PC-9 (cell line): ENCODE measurements around the gene VN1R5. TPM values are rescaled to one million over a fixed set of nuclear protein-coding genes. Genes with fewer than 3 reads are reported as not detected.

ENCODE experiments used
- BruUV-seq: library from RNA; stranded (reverse); fragments of 400-500 nt; replicated peaks from 2 replicates; lab custom pipeline; 2021; lab: Mats Ljungman, UMichigan
- CTCF ChIA-PET: fragments of 300-600 bp; sonication (Branson Sonifier 250); formaldehyde crosslinking; loops from one replicate; lab custom pipeline; 2022; ENCODE audit warnings: antibody characterized with exemption; lab: Charles Lee
- POLR2A ChIA-PET: fragments of 300-600 bp; sonication (Branson Sonifier 250); formaldehyde crosslinking; loops from one replicate; lab custom pipeline; 2022; ENCODE audit warnings: antibody characterized with exemption; ENCODE audit not compliant: unreplicated experiment; lab: Charles Lee
- DNase-seq, 2 experiments: peaks; one replicate each; pipeline versions ENCODE4 v3.0.0 to v3.0.0-alpha.2; 2015 to 2022; ENCODE audit warnings: mixed read lengths in 1 of 2
- H2AFZ ChIP-seq: fragments of 200-600 bp; sonication (generic); 2 replicates; pipeline ENCODE4 v1.8.1; 2017; ENCODE audit warnings: antibody characterized with exemption
- H3F3A ChIP-seq: fragments of 200-600 bp; sonication (generic); 2 replicates; pipeline ENCODE4 v1.8.1; 2017; ENCODE audit warnings: antibody characterized with exemption, mild to moderate bottlenecking, low read depth; ENCODE audit not compliant: insufficient read depth
- H3K27ac ChIP-seq: fragments of 200-600 bp; sonication (generic); 2 replicates; pipeline ENCODE4 v1.6.1; 2016; ENCODE audit warnings: mixed run types
- H3K27me3 ChIP-seq: fragments of 200-600 bp; sonication (generic); 2 replicates; pipeline ENCODE4 v1.6.1; 2016; ENCODE audit warnings: low read depth, mixed run types; ENCODE audit not compliant: insufficient read depth
- H3K36me3 ChIP-seq: fragments of 200-600 bp; sonication (generic); 2 replicates; pipeline ENCODE4 v1.6.1; 2016; ENCODE audit warnings: low read depth, mixed run types
- H3K4me1 ChIP-seq: fragments of 200-600 bp; sonication (generic); replicated peaks from 2 replicates; pipeline ENCODE4 v1.6.1; 2016; ENCODE audit warnings: mixed run types; ENCODE audit not compliant: insufficient read depth
- H3K4me2 ChIP-seq: fragments of 200-600 bp; sonication (generic); 2 replicates; pipeline ENCODE4 v1.6.1; 2017; ENCODE audit warnings: mixed run types
- H3K4me3 ChIP-seq: fragments of 200-600 bp; sonication (generic); 2 replicates; pipeline ENCODE4 v1.6.1; 2016; ENCODE audit warnings: mixed run types
- H3K79me2 ChIP-seq: fragments of 200-600 bp; sonication (generic); 2 replicates; pipeline ENCODE4 v1.6.1; 2017; ENCODE audit warnings: low read depth, mixed run types
- H3K9me2 ChIP-seq: fragments of 200-600 bp; sonication (generic); 2 replicates; pipeline ENCODE4 v1.8.1; 2017; ENCODE audit warnings: mild to moderate bottlenecking; ENCODE audit not compliant: insufficient read depth
- H3K9me3 ChIP-seq: fragments of 200-600 bp; sonication (generic); 2 replicates; pipeline ENCODE4 v1.8.1; 2016; ENCODE audit warnings: low read depth; ENCODE audit not compliant: insufficient read depth
- H4K20me1 ChIP-seq: fragments of 200-600 bp; sonication (generic); 2 replicates; pipeline ENCODE4 v1.8.1; 2017; ENCODE audit not compliant: insufficient read depth
- CTCF ChIP-seq: fragments of 200-600 bp; sonication (generic); conservative IDR thresholded peaks from 2 replicates; pipeline ENCODE4 v1.6.1; 2017; ENCODE audit warnings: mixed run types, antibody characterized with exemption, mild to moderate bottlenecking, moderate library complexity
- EZH2 ChIP-seq: fragments of 200-600 bp; sonication (generic); IDR thresholded peaks from 2 replicates; pipeline ENCODE4 v1.8.0; 2017; ENCODE audit warnings: antibody characterized with exemption, low read depth
- intact Hi-C: fragments of 100-400 bp; cut with micrococcal nuclease; formaldehyde crosslinking; loops from one replicate; pipeline ENCODE4 v1.10.0; 2022; ENCODE audit not compliant: unreplicated experiment
- total RNA-seq: library from RNA; stranded (reverse); gene quantifications from 2 replicates; pipeline ENCODE4 v1.2.3, GENCODE V29; 2021

Gene VN1R5
- total RNA-seq, 1 experiment from 2014 or later: not detected

GRCh38 chr1:247300491-247301175, 44.8 kb downstream of the VN1R5 start:
- Histone ChIP-seq H3K4me2 (no peak overlapping the region), H3K36me3 (no peaks in the 10 kb centered on the region), H4K20me1 (no peaks in the 10 kb centered on the region), H3K9me3 (no peaks in the 10 kb centered on the region), H3K27ac (no peak overlapping the region), H3K79me2 (no peaks in the 10 kb centered on the region), H3F3A (no peaks in the 10 kb centered on the region), H3K27me3 (no peaks in the 10 kb centered on the region), H2AFZ (no peak overlapping the region), H3K4me1 (no peaks in the 10 kb centered on the region), H3K4me3 (no peak overlapping the region), H3K9me2 (no peaks in the 10 kb centered on the region)
- intact Hi-C loops: no loop called here
- DNase-seq: no peak
- CTCF ChIA-PET: no interaction called here
- no TSS peak for BruUV-seq
- POLR2A ChIA-PET: no interaction called here
- no peak for TF ChIP-seq EZH2

- Histone ChIP-seq H3K36me3 (no peaks in the 10 kb centered on the region), H3K4me2 (no peak overlapping the region), H3K79me2 (no peaks in the 10 kb centered on the region), H3K9me2 (no peaks in the 10 kb centered on the region), H3K9me3 (no peaks in the 10 kb centered on the region), H3K4me1 (no peaks in the 10 kb centered on the region), H3F3A (no peaks in the 10 kb centered on the region), H4K20me1 (no peaks in the 10 kb centered on the region), H3K4me3 (no peak overlapping the region), H3K27me3 (no peaks in the 10 kb centered on the region), H3K27ac (no peak overlapping the region), H2AFZ (no peak overlapping the region)
- no peak for TF ChIP-seq EZH2
- TF ChIP-seq CTCF: no peak
- POLR2A ChIA-PET: no interaction called here
- no peak for DNase-seq
- BruUV-seq: no TSS peak
- intact Hi-C loops: no loop called here
- CTCF ChIA-PET: no interaction called here
These were observed 45.3 kb downstream of the VN1R5 start for GRCh38 chr1:247301176-247301540.

GRCh38 chr1:247303216-247303615, 47.3 kb downstream of the VN1R5 start:
- DNase-seq: no peak
- H3K79me2 ChIP-seq: no peaks in the 10 kb centered on the region
- H3K4me3 ChIP-seq: no peak overlapping the region
- CTCF ChIA-PET: no interaction called here
- no peaks in the 10 kb centered on the region for H3K36me3 ChIP-seq
- H2AFZ ChIP-seq: no peak overlapping the region
- POLR2A ChIA-PET: no interaction called here
- no peaks in the 10 kb centered on the region for H3F3A ChIP-seq
- BruUV-seq: no TSS peak
- intact Hi-C loops: no loop called here
- H4K20me1 ChIP-seq: no peaks in the 10 kb centered on the region
- no peaks in the 10 kb centered on the region for H3K4me1 ChIP-seq
- H3K4me2 ChIP-seq: no peak overlapping the region
- no peaks in the 10 kb centered on the region for H3K9me2 ChIP-seq
- TF ChIP-seq EZH2: no peak
- no peak overlapping the region for H3K27ac ChIP-seq
- no peaks in the 10 kb centered on the region for H3K9me3 ChIP-seq
- H3K27me3 ChIP-seq: no peaks in the 10 kb centered on the region

- POLR2A ChIA-PET: no interaction called here
- intact Hi-C loops: no loop called here
- H3K4me1 ChIP-seq: no peaks in the 10 kb centered on the region
- BruUV-seq: no TSS peak
- no peaks in the 10 kb centered on the region for H3K9me2 ChIP-seq
- CTCF ChIA-PET: no interaction called here
- no peaks in the 10 kb centered on the region for H3F3A ChIP-seq
- no peak overlapping the region for H3K4me2 ChIP-seq
- no peaks in the 10 kb centered on the region for H3K9me3 ChIP-seq
- no peaks in the 10 kb centered on the region for H3K79me2 ChIP-seq
- H3K36me3 ChIP-seq: no peaks in the 10 kb centered on the region
- TF ChIP-seq EZH2 (no peak), CTCF (no peak)
- H3K27me3 ChIP-seq: no peaks in the 10 kb centered on the region
- H4K20me1 ChIP-seq: no peaks in the 10 kb centered on the region
- H3K4me3 ChIP-seq: no peak overlapping the region
- H2AFZ ChIP-seq: no peak overlapping the region
- no peak for DNase-seq
- H3K27ac ChIP-seq: no peak overlapping the region
These were observed 48.2 kb downstream of the VN1R5 start for GRCh38 chr1:247304031-247304430.

Other genes starting within 250 kb of the VN1R5 start
- gene ZNF695, start 248.0 kb upstream of the VN1R5 start, total RNA-seq: 9.5 and 9.8 TPM in 2 replicates
- 2.4 and 2.5 TPM in 2 replicates for gene ZNF670, start 177.3 kb upstream of the VN1R5 start, total RNA-seq
- gene ZNF669, start 151.7 kb upstream of the VN1R5 start, total RNA-seq: 5.3 and 7.0 TPM in 2 replicates
- gene ZNF124, start 84.1 kb upstream of the VN1R5 start, total RNA-seq: 9.5 and 10.1 TPM in 2 replicates
- gene ZNF496, start 75.8 kb downstream of the VN1R5 start, total RNA-seq: 37.6 and 56.8 TPM in 2 replicates
- gene NLRP3, start 160.1 kb downstream of the VN1R5 start, total RNA-seq: 0.30 TPM in 1 of 2 replicates, not detected in the other
- not detected in 2 replicates for gene OR2B11, start 202.0 kb downstream of the VN1R5 start, total RNA-seq